ENCODE data around the gene FGFRL1.

Gene FGFRL1

GRCh38 chr4:1006856-1007255 lies 4.6 kb upstream of the FGFRL1 start:
- no peak for DNase-seq (ENCODE audit: low read depth in 3 of 3)

- DNase-seq (ENCODE audit: low read depth in 3 of 3), result peak in 1 of 3 donors; percentile 26
Observed at GRCh38 chr4:1008840-1009541, 2.4 kb upstream of the FGFRL1 start.

DNA sequence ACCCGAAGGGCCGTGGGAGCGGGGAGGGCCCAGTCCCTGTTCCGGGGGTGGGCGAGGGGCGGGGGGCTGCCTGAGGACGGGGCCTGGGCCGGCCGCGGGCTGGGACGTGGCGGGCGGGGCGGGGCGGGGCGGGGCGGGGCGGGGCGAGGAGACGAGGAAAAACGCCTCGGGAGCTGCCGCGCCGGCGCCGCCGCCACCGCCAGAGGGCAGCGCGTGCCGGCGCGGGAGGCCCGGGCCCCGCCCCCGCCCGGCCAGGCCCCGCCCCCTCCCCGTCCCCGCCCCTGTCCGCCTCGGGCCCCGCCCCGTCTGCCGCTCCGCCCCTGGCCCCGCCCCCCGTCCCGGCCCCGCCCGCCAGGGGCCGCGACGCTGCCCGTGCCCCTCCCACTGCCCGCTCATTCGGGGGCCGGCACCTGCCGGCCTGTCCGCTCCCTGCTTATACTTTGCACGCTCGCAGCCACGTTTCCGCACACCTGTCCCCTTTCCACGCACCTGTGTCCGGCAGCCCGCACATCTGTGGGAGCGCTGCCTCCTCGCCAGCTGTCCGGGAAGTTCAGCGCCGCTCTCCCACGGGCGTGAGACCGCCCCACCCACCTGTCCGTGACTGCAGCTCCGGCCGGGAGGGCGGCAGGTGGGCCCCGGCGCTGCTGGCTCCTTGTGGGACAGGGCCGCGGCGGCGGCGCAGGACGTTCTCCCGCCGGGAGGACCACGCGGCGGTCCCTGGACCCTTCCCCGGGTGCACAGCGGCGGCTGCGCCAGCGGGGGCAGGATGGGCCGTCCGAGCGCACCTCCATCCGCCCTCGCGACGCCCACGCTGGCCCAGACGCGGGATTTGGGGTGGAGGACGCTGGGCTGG lies 1.7 kb upstream of the FGFRL1 start:
- DNase-seq (ENCODE audit: low read depth in 3 of 3), result peak; percentile 26 to 74 (median 49)

GRCh38 chr4:1010395-1011021 lies 918 bp upstream of the FGFRL1 start:
- peak; percentile 50 to 71 (median 57) for DNase-seq (ENCODE audit: low read depth in 3 of 3)

DNA sequence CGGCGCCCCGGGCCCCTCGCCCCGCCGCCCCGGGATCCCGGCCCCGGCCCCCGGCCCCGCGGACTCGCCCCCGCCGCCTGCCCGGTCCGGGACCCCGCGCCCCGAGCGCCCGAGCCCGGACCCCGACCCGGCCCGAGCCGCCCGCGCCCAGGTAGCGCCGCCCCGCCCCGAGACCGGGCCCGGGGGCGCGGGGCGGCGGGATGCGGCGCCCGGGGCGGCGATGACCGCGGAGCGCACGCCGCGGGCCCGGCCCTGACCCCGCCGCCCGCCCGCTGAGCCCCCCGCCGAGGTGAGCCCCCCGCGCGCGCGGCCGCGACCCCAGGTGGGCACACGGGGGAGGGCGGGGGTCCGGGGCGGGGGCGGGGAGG lies 224 bp downstream of the FGFRL1 start:
- DNase-seq (ENCODE audit: low read depth in 3 of 3), result no peak

- DNase-seq (ENCODE audit: low read depth in 3 of 3), result peak in 1 of 3 donors; percentile 12
Observed at GRCh38 chr4:1012034-1012739, 761 bp downstream of the FGFRL1 start.

DNA sequence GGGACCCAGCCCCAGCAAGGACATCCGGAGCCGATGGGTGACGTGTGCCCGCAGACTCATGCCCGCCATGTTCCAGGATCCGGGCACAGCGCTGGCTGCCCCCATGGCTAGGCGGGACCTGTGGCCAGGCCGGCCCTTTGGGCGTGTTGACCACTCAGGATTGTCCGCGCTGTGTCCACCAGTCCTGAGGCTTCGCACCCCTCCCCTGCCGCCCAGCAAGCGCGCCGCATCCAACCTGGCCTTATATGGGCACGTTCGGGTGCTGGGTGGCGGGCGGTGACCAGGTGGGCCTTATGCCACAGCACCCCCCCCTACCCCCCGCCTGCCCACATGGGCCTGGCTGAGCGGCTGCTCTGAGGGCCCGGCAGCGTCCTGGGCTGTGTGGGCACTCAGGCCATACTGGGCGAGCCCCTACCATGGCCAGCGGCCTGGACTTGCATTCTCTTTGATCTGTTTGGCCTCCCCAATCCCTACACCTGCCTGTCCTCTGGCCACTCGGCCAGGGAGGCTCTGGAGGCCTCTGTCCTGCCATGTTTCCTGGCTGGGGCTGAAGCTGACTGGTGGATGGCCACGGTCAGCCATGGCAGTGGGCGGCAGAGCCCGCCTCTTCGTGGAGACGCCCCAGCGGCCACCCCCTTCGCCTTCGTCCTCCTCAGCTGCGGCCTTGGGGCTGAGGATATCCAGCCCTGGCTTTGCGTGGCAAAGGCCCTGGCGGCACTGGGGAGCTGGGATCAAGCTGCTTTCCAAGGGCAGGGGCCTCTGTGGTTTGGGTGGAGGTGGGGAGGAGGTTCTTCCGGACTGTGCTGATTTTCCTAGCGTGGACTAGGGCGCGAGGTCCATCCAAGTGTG lies 2.0 kb downstream of the FGFRL1 start:
- no peak for DNase-seq (ENCODE audit: low read depth in 3 of 3)

DNA sequence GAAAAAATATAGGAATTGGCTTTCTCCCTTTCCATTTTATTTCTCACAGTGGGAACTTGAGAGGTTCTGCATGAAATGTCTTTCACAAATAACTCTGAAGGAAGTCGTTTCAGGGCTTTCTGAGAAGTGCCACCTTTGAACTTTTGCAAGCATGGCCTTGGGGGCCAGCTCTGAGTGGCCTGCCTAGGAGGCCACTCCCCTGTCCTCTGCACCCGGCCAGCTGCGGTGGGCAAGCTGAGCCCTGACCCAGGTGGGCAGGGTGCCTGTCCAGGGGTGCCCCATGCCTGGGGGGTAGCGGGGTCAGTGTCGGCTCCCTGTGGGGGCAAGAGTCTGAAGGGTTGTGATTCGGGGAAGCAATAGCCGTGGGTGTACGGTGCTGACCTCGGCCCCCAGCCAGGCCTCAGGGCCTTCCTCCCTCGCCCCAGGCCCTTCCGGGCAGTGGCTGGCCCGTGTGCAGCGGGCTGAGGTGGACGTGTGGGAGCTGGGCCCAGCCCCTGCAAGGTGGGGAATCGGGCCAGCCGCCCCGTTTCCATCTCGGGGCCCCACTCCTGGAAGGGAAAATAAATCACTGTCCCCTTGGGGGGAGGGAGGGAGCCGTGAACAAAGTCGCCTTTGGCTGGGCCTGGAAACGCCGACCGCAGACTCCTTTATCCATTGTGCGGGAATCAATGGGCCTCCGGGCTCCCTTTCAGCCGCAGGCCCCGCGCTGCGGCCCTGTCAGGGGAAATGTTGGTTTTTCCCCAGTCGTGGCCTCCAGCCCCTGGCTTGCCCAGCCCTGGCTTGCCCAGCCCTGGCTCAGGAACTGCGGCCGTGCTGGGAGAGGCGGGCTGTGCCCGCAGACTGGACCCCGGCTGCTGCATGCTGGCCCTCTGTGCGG lies 3.1 kb downstream of the FGFRL1 start:
- no peak for DNase-seq (ENCODE audit: low read depth in 3 of 3)

DNA sequence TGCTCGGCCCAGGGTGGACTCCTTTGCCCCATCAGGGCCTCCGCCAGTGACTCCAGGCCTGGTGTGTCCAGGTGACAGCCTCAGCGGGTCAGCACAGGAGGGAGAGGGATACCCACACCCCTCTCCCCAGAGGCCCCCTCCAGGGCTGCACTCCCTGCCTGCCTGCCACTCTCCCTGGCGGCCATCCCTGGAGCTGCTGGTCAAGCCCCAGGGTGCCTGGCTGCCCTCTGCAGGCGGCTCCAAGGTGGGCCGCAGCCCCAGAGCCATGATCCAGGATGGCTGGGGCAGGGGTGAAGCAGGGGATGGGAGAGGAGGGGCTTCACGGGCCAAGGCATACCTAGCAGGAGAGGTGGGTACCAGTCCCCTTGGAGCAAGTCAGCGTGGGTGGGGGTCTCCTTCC lies 3.8 kb downstream of the FGFRL1 start:
- DNase-seq (ENCODE audit: low read depth in 3 of 3), result no peak

DNA sequence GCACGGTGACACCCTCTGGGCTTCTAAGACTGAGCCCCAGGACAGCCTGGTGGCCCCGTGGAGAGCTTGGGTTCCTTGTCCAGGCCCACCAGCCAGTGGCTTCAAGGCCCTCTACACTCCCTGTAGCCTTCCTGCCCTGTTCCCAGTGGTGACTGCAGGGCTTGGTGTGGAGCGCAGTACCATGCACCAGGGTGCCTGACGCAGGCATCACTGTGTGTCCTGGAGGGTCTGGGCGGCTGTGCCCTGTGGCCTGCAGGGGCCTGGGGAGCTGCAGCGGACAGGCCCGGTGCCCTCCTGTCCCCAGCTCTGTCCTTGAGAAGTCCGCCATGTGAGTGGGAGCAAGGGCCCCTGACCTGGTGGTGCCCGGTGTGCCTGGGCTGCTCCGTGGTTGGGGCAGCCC lies 4.3 kb downstream of the FGFRL1 start:
- no peak for DNase-seq (ENCODE audit: low read depth in 3 of 3)

DNA sequence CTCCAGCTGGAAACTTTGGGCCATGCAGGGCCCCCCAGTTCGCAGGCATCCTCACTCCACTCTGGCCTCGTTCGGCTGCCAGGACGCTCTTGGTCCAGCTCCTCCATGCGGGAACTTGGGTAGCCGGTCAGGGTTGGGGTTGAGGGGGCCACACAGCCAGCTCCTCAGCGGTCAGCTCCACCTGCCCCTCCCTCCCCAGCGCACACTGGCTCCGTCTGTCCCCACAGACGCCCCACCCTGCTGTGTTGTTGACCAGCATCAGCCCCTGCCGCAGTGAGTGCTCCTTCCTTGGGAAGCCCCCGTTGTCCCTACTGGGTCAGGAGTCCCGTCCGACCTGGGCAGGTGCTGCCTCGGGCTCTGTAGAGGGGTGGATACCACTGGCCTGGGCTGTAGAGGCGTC lies 5.8 kb downstream of the FGFRL1 start:
- DNase-seq (ENCODE audit: low read depth in 3 of 3), result no peak

DNA sequence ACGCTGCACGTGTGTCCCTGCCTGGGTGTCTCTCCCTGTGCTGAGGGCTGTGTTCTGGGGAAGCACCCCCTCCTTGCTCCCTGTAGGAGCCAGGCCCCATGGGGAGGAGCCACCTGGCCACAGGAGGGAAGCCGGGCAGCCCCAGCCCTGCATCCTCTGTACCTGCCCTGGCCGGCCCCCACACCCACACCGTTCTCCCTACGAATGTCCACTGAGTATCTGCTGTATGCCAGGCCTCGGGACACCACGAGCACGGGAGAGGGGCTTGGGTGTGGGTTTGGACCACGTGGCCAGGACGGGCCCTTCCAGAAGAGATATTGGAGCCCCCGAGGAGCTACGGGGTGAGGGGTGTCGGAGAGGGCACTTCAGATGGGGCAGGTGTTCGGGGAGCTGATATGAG lies 6.3 kb downstream of the FGFRL1 start:
- no peak for DNase-seq (ENCODE audit: low read depth in 3 of 3)

GRCh38 chr4:1018147-1019020 lies 7.0 kb downstream of the FGFRL1 start:
- DNase-seq (ENCODE audit: low read depth in 3 of 3), result no peak

DNA sequence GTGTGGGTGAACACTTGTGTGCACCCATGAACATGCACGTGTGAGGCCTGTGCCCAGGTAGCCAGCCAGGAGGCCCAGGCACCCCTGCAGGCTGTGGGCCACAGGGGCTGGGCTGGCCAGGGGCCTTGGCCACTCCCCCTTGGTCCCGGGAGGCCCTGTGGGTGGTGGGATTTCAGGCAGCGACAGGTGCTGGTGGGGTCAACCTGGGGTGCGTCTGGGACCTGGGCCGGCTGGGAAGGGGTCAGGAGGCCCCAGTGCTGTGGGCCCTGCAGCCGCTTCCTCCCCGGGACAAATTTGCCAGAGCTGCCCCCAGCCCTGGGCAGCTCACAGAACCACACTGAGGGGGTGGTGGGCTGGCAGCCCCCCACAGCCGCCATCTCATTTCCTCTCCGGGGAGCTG lies 7.9 kb downstream of the FGFRL1 start:
- no peak for DNase-seq (ENCODE audit: low read depth in 3 of 3)

GRCh38 chr4:1019729-1020470 lies 8.5 kb downstream of the FGFRL1 start:
- DNase-seq (ENCODE audit: low read depth in 3 of 3), result no peak

GRCh38 chr4:1021386-1022050 lies 10.1 kb downstream of the FGFRL1 start:
- DNase-seq (ENCODE audit: low read depth in 3 of 3), result no peak

DNA sequence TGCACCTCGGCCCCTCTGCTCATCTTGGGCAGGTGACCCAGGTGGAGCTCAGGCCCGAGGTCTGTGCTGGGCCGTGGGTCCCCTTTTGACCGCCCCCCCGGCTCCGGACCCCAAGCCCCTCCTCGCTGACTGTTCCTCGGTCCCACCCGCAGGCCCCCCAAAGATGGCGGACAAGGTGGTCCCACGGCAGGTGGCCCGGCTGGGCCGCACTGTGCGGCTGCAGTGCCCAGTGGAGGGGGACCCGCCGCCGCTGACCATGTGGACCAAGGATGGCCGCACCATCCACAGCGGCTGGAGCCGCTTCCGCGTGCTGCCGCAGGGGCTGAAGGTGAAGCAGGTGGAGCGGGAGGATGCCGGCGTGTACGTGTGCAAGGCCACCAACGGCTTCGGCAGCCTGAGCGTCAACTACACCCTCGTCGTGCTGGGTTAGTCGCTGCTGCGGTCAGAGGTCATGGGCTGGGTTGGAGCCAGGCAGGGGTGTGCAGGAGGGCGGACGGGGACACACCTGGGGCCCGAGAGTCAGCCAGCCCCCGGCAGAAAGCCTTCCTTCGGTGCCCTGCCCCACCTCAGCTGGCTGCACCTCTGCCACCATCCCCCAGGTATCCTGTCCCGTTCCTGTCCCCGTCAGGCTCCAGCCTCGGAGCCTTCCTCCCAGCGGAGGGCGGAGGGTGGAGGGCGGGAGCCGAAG lies 10.8 kb downstream of the FGFRL1 start:
- no peak for DNase-seq (ENCODE audit: low read depth in 3 of 3)

DNA sequence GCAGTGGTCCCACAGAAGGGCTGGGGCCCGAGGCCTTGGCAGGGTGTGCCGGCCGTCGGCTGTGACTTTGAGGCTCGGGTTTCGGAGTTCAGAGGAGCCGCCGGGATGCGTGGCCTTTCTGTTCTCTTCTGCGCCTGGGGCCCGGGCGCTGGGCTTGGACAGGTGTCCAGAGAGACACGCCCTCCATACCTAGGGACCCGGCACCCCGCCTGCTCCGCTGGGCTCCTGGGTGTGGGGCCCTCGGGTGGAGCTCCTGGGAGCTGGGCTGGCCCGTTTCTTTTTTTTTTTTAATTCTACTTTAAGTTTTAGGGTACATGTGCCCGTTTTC lies 11.3 kb downstream of the FGFRL1 start:
- DNase-seq (ENCODE audit: low read depth in 3 of 3), result no peak
